Measurements from ENCODE around the gene YES1. TPM values are rescaled to one million over a fixed set of nuclear protein-coding genes. Genes with fewer than 3 reads are reported as not detected.

Gene YES1
- polyA plus RNA-seq, 1 donor (not counting 4 experiments of a cell fraction or from before 2014, with no cell fraction given), result 22.9 TPM

DNA sequence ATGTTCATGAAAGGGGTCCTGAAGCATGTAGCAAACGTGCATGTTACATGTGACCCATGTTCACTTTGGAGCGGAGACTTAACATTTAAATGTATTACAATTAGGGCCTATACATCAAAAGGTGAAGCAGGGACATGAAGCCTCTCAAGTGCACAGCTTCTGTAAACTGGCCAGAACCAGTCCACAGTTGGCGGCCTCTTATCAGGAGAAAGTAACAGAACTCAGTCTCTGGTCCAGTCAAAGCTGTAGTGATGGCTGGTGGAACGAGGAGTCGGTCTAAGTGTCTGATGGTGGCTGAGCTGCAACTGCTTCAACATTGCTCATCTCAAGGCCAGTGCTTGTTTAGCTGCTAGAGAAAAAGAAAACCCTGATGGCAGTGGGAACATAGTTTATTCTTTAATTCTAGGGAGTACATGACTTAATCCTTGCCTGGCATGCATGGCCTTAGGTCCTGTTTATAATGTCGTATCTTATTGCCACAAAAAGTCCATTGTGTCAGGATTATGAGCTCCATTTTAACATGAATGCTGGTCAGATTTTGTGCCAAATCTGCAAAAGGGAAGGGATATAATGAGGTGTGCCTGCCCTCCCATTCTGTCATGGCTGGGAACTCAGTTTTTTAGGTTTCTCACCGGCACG, 22.2 kb upstream of the YES1 start:
- Histone ChIP-seq H3K4me3 (ENCODE audit: control insufficient read depth in 2 of 3, extremely low read depth in 1 of 3, insufficient read depth in 2 of 3, low read depth in 1 of 3, low read length in 3 of 3) (no peak overlapping the region), H3K79me2 (ENCODE audit: control insufficient read depth, insufficient read depth, low read length) (no peaks in the 10 kb centered on the region), H3K4me2 (ENCODE audit: control insufficient read depth, extremely low read depth, insufficient read depth, low read depth, low read length) (no peak overlapping the region), H4K20me1 (ENCODE audit: control insufficient read depth, extremely low read depth, insufficient read depth, low read length) (no peaks in the 10 kb centered on the region), H3K9ac (ENCODE audit: control insufficient read depth, extremely low read depth, insufficient read depth, low read length) (no peak overlapping the region), H3K4me1 (ENCODE audit: control insufficient read depth, extremely low read depth, insufficient read depth, low read length) (peaks cover 6% of the 10 kb centered on the region), H3K27me3 (ENCODE audit: control insufficient read depth, extremely low read depth, insufficient read depth, low read length) (no peaks in the 10 kb centered on the region), H3K27ac (ENCODE audit: control insufficient read depth, insufficient read depth, low read length) (no peak overlapping the region), H2AFZ (ENCODE audit: control insufficient read depth, low read length) (no peak overlapping the region), H3K9me1 (ENCODE audit: control insufficient read depth, extremely low read depth, insufficient read depth, low read length) (no peaks in the 10 kb centered on the region), H3K9me3 (ENCODE audit: control insufficient read depth, low read depth, low read length) (no peaks in the 10 kb centered on the region), H3K36me3 (ENCODE audit: control insufficient read depth in 2 of 2, extremely low read depth in 1 of 2, insufficient read depth in 2 of 2, low read length in 2 of 2) (no peaks in the 10 kb centered on the region)
- dilution Hi-C loops (cut with MboI; ENCODE audit: extremely low pct_ligation_motif_present, low sequenced_read_pairs), result loop anchor here (5.0 kb wide), 1 partner anchor 87 kb away; no protein-coding TSS in a partner anchor
- FAIRE-seq, result no peak
- TF ChIP-seq EZH2 (IDR thresholded peaks at IDR 0.05; ENCODE audit: low read length), result no peak
- TF ChIP-seq, protein P1, sequence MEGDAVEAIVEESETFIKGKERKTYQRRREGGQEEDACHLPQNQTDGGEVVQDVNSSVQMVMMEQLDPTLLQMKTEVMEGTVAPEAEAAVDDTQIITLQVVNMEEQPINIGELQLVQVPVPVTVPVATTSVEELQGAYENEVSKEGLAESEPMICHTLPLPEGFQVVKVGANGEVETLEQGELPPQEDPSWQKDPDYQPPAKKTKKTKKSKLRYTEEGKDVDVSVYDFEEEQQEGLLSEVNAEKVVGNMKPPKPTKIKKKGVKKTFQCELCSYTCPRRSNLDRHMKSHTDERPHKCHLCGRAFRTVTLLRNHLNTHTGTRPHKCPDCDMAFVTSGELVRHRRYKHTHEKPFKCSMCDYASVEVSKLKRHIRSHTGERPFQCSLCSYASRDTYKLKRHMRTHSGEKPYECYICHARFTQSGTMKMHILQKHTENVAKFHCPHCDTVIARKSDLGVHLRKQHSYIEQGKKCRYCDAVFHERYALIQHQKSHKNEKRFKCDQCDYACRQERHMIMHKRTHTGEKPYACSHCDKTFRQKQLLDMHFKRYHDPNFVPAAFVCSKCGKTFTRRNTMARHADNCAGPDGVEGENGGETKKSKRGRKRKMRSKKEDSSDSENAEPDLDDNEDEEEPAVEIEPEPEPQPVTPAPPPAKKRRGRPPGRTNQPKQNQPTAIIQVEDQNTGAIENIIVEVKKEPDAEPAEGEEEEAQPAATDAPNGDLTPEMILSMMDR (optimal IDR thresholded peaks at IDR 0.05 in 1 of 3, IDR thresholded peaks at IDR 0.05 in 1 of 3, conservative IDR thresholded peaks at IDR 0.05 in 1 of 3; ENCODE audit: extremely low read depth in 1 of 3, insufficient read depth in 2 of 3, low read length in 3 of 3), result no peak
- no peak for DNase-seq (ENCODE audit: low read depth, low spot score)

DNA sequence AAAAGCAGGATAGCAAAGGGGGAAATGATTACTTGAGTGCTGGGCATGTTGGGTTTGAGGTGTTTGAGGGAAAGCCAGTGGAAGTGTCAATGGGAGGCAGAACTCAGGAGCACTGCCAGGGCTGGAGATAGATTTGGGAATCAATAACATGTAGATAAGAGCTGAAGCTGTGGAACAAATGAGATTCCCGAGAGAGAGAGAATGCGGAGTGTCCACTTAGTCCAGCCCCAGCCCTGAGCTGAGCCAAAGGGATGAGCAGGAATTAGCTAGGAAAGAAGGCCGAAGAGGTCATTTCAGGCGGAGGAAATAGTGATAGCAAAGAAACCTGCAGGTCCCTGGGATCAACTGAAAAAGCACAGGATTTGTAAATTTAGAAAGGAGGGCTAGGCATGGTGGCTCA, 21.2 kb upstream of the YES1 start:
- Histone ChIP-seq H3K4me3 (ENCODE audit: control insufficient read depth in 2 of 3, extremely low read depth in 1 of 3, insufficient read depth in 2 of 3, low read depth in 1 of 3, low read length in 3 of 3) (no peak overlapping the region), H3K79me2 (ENCODE audit: control insufficient read depth, insufficient read depth, low read length) (no peaks in the 10 kb centered on the region), H3K27me3 (ENCODE audit: control insufficient read depth, extremely low read depth, insufficient read depth, low read length) (no peaks in the 10 kb centered on the region), H3K4me2 (ENCODE audit: control insufficient read depth, extremely low read depth, insufficient read depth, low read depth, low read length) (no peak overlapping the region), H3K9me3 (ENCODE audit: control insufficient read depth, low read depth, low read length) (no peaks in the 10 kb centered on the region), H4K20me1 (ENCODE audit: control insufficient read depth, extremely low read depth, insufficient read depth, low read length) (no peaks in the 10 kb centered on the region), H3K4me1 (ENCODE audit: control insufficient read depth, extremely low read depth, insufficient read depth, low read length) (peaks cover 6% of the 10 kb centered on the region), H3K9ac (ENCODE audit: control insufficient read depth, extremely low read depth, insufficient read depth, low read length) (no peak overlapping the region), H2AFZ (ENCODE audit: control insufficient read depth, low read length) (no peak overlapping the region), H3K9me1 (ENCODE audit: control insufficient read depth, extremely low read depth, insufficient read depth, low read length) (no peaks in the 10 kb centered on the region), H3K36me3 (ENCODE audit: control insufficient read depth in 2 of 2, extremely low read depth in 1 of 2, insufficient read depth in 2 of 2, low read length in 2 of 2) (no peaks in the 10 kb centered on the region), H3K27ac (ENCODE audit: control insufficient read depth, insufficient read depth, low read length) (no peak overlapping the region)
- DNase-seq (ENCODE audit: low read depth, low spot score) (no peak), FAIRE-seq (no peak)
- no peak for TF ChIP-seq EZH2 (IDR thresholded peaks at IDR 0.05; ENCODE audit: low read length)
- TF ChIP-seq, protein P1 (optimal IDR thresholded peaks at IDR 0.05 in 1 of 3, IDR thresholded peaks at IDR 0.05 in 1 of 3, conservative IDR thresholded peaks at IDR 0.05 in 1 of 3; ENCODE audit: extremely low read depth in 1 of 3, insufficient read depth in 2 of 3, low read length in 3 of 3), result no peak
- dilution Hi-C loops (cut with MboI; ENCODE audit: extremely low pct_ligation_motif_present, low sequenced_read_pairs), result loop anchor here (5.0 kb wide), 1 partner anchor 86 kb away; no protein-coding TSS in a partner anchor

Measured in keratinocyte (primary cell).